ENCODE measurements around the gene ZFAND3. TPM values are rescaled to one million over a fixed set of nuclear protein-coding genes. Genes with fewer than 3 reads are reported as not detected.

Gene ZFAND3
- total RNA-seq, 1 experiment from 2014 or later: 47.2 TPM

DNA sequence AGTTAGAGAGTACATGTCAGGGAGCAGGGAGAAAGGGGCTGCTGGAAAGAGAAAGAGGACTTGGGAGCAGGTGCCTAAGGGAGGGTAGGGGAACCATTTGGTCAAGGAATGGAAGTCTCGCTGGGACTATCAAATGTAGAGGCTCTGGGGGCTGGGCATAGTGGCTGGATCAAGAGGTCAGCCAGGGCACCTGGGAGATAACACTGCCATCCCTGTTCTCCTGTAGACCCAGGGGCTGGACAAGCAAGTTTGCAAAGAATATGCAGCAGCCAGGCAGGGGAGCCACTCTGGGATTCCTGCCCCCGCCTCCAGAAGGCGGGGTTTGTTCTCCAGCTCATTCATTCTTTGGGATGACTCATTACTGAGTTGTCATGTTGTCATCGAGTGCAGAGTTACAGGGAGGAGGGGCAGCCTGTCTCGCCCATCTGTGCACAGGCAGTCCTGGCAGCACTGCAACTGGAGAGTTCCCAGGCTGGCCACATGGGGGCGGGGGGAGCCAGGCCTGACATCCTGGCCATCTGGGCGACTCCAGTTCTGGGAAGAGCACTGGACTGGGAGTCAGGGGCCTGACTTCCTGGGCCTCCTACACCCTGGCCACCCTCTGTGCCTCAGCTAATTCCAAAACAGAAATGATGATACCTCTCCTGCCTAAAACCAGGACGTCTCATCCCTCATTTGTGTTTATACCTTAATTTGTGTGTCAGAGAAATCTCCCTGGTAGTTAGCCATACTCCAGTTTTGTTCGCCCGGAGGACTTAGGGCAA, 28.2 kb upstream of the ZFAND3 start (continued):
- TF ChIP-seq, protein P1, sequence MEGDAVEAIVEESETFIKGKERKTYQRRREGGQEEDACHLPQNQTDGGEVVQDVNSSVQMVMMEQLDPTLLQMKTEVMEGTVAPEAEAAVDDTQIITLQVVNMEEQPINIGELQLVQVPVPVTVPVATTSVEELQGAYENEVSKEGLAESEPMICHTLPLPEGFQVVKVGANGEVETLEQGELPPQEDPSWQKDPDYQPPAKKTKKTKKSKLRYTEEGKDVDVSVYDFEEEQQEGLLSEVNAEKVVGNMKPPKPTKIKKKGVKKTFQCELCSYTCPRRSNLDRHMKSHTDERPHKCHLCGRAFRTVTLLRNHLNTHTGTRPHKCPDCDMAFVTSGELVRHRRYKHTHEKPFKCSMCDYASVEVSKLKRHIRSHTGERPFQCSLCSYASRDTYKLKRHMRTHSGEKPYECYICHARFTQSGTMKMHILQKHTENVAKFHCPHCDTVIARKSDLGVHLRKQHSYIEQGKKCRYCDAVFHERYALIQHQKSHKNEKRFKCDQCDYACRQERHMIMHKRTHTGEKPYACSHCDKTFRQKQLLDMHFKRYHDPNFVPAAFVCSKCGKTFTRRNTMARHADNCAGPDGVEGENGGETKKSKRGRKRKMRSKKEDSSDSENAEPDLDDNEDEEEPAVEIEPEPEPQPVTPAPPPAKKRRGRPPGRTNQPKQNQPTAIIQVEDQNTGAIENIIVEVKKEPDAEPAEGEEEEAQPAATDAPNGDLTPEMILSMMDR (IDR thresholded peaks at IDR 0.05 in 2 of 3, conservative IDR thresholded peaks at IDR 0.05 in 1 of 3; ENCODE audit: borderline replicate concordance in 1 of 3, insufficient read depth in 1 of 3, low read depth in 2 of 3, low read length in 2 of 3): peak; percentile 81 to 97 (median 94)
- TF ChIP-seq FOSL1 (IDR thresholded peaks at IDR 0.05; ENCODE audit: low read depth): peak; percentile 97

- intact Hi-C loops (cut with micrococcal nuclease): loop anchor here (2.0 kb wide), 1 partner anchor 308 kb away; no protein-coding TSS in a partner anchor
- no peaks in the 10 kb centered on the region for H3K36me3 ChIP-seq (ENCODE audit: control insufficient read depth in 1 of 2, insufficient read depth in 2 of 2, low read length in 2 of 2)
- H3K27me3 ChIP-seq (ENCODE audit: insufficient read depth, low read length): no peaks in the 10 kb centered on the region
- no peaks in the 10 kb centered on the region for H3K9me3 ChIP-seq (ENCODE audit: control insufficient read depth in 1 of 2, insufficient read depth in 1 of 2, low read depth in 1 of 2, low read length in 2 of 2)
- no TSS peak for BruUV-seq (replicated peaks)
- peaks cover 9 to 39% of the 10 kb centered on the region in 2 experiments for H3K4me1 ChIP-seq (ENCODE audit: control insufficient read depth in 1 of 2, insufficient read depth in 2 of 2, low read length in 2 of 2)
- H3K9me2 ChIP-seq (ENCODE audit: insufficient read depth): no peaks in the 10 kb centered on the region
- CTCF ChIA-PET: interaction anchor here (0.5 kb wide), 1 partner anchor 51 kb away, joined by 3 read pairs; no protein-coding TSS in a partner anchor
- POLR2A ChIA-PET: no interaction called here
- no peak overlapping the region for H3K4me3 ChIP-seq (replicated peaks in 1 of 2; ENCODE audit: low read depth in 1 of 2, low read length in 2 of 2)
- DNase-seq (ENCODE audit: low read depth, low spot score) (no peak), ATAC-seq (no peak)
- RAD21 ChIA-PET (ENCODE audit: low non-redundant PET in 1 of 2, low total read pairs in 2 of 2, uncharacterized antibody in 2 of 2, unreplicated experiment in 2 of 2): no interaction called here
- no peak overlapping the region for H3K27ac ChIP-seq (ENCODE audit: low read depth, low read length)
- H4K20me1 ChIP-seq (ENCODE audit: insufficient read depth): no peaks in the 10 kb centered on the region
- no peak overlapping the region for H3K4me2 ChIP-seq (ENCODE audit: low read length)
- no peaks in the 10 kb centered on the region for H3K79me2 ChIP-seq (ENCODE audit: insufficient read depth, low read length)
- H2AFZ ChIP-seq (ENCODE audit: low read depth, low read length, poor library complexity, severe bottlenecking): no peak overlapping the region
- no peak overlapping the region for H3K9ac ChIP-seq (ENCODE audit: low read length)
- TF ChIP-seq ZNF274 (IDR thresholded peaks at IDR 0.05; ENCODE audit: low read depth, low read length) (no peak), RAD21 (IDR thresholded peaks at IDR 0.05; ENCODE audit: low read depth) (no peak), POLR2A (IDR thresholded peaks at IDR 0.05; ENCODE audit: borderline replicate concordance, extremely low read depth, insufficient read depth, insufficient read length) (no peak), SP1 (IDR thresholded peaks at IDR 0.05; ENCODE audit: low read depth) (no peak), TCF7L2 (IDR thresholded peaks at IDR 0.05; ENCODE audit: borderline replicate concordance, extremely low read depth, insufficient read depth, insufficient read length) (no peak), EGR1 (IDR thresholded peaks at IDR 0.05; ENCODE audit: low read depth) (no peak), SRF (IDR thresholded peaks at IDR 0.05; ENCODE audit: low read depth) (no peak), ELF1 (IDR thresholded peaks at IDR 0.05; ENCODE audit: borderline replicate concordance, low read depth) (no peak), YY1 (IDR thresholded peaks at IDR 0.05; ENCODE audit: extremely low read depth, insufficient replicate concordance, low read depth, low read length) (no peak), FOSL1 (IDR thresholded peaks at IDR 0.05; ENCODE audit: low read depth) (no peak), SIN3A (IDR thresholded peaks at IDR 0.05; ENCODE audit: low read depth) (no peak), EZH2 (IDR thresholded peaks at IDR 0.05) (no peak), JUND (IDR thresholded peaks at IDR 0.05) (no peak), CEBPB (IDR thresholded peaks at IDR 0.05; ENCODE audit: low read depth) (no peak), ATF3 (IDR thresholded peaks at IDR 0.05) (no peak)
- TF ChIP-seq, protein P1 (IDR thresholded peaks at IDR 0.05 in 2 of 3, conservative IDR thresholded peaks at IDR 0.05 in 1 of 3; ENCODE audit: borderline replicate concordance in 1 of 3, insufficient read depth in 1 of 3, low read depth in 2 of 3, low read length in 2 of 3): no peak
Observed at GRCh38 chr6:37792457-37793033, 27.0 kb upstream of the ZFAND3 start.
